Choroid plexus epithelial cell (primary cell): ENCODE measurements around the gene LCE4A.
"Not testable (repeated sequence)": the region's sequence is repeated elsewhere in the genome, so short reads cannot be mapped to it uniquely, and the experiment has no call there.

Source experiments
- DNase-seq: peaks from one replicate; pipeline ENCODE4 v3.0.0-alpha.2; 2010; ENCODE audit warnings: low read depth
- H3K4me3 ChIP-seq: 2 replicates; pipeline ENCODE4 v1.5.1; 2011; ENCODE audit warnings: low read depth, mild to moderate bottlenecking, control low read depth, low read length, moderate library complexity
- CTCF ChIP-seq: conservative IDR thresholded peaks from 2 replicates; pipeline ENCODE4 v1.5.1; 2011; ENCODE audit warnings: low read depth, mild to moderate bottlenecking, control low read depth, inconsistent platforms, low read length, moderate library complexity

The LCE4A gene

GRCh38 chr1:152707860-152708259 lies at the start of gene LCE4A:
Gene LCE4A, plus strand, starts transcription at chr1:152708160. Its CDS starts 916 bp downstream, at chr1:152709076.
- no peak for DNase-seq
- TF ChIP-seq CTCF, result no peak
- no peak within 1 kb of the TSS for H3K4me3 ChIP-seq

- DNase-seq, result no peak
- no peak for TF ChIP-seq CTCF
- H3K4me3 ChIP-seq, result no peak overlapping the region
Observed at GRCh38 chr1:152658649-152659048, 49.3 kb upstream of the LCE4A start.

- no peak for DNase-seq
- no peak for TF ChIP-seq CTCF
- no peak within 1 kb of the TSS for H3K4me3 ChIP-seq
Observed at GRCh38 chr1:152663098-152663497, 44.9 kb upstream of the LCE4A start, which contains the start of gene LCE2D. Gene LCE2D, plus strand, starts transcription at chr1:152663380. Its CDS starts 726 bp downstream, at chr1:152664106.

- DNase-seq, result not testable (repeated sequence)
Observed at GRCh38 chr1:152666171-152666570, 41.8 kb upstream of the LCE4A start.

GRCh38 chr1:152667648-152668047 lies 40.3 kb upstream of the LCE4A start:
- H3K4me3 ChIP-seq, result no peak overlapping the region
- no peak for DNase-seq
- no peak for TF ChIP-seq CTCF

More at GRCh38 chr1:152666171-152666570, 41.8 kb upstream of the LCE4A start:
- not testable (repeated sequence) for H3K4me3 ChIP-seq

GRCh38 chr1:152673016-152673415 lies 34.9 kb upstream of the LCE4A start:
- H3K4me3 ChIP-seq, result no peak overlapping the region
- DNase-seq, result no peak
- no peak for TF ChIP-seq CTCF

- H3K4me3 ChIP-seq, DNase-seq: not testable (repeated sequence)
Observed at GRCh38 chr1:152674983-152675382, 33.0 kb upstream of the LCE4A start, which contains the start of gene LCE2C. Gene LCE2C, plus strand, starts transcription at chr1:152675279. Its CDS starts 737 bp downstream, at chr1:152676016.

GRCh38 chr1:152679459-152679858 lies 28.5 kb upstream of the LCE4A start:
- no peak for DNase-seq
- TF ChIP-seq CTCF, result no peak
- H3K4me3 ChIP-seq, result no peak overlapping the region
